Fibroblast of pulmonary artery (primary cell): ENCODE data around the gene IPPK.

Experiments
- DNase-seq: peaks from one replicate; pipeline ENCODE4 v3.0.0-alpha.2; 2010; ENCODE audit warnings: low read depth
- H3K4me3 ChIP-seq: replicated peaks from 2 replicates; pipeline ENCODE4 v1.5.1; 2011; ENCODE audit warnings: low read depth, mild to moderate bottlenecking, control low read depth, low read length, moderate library complexity
- TF ChIP-seq, protein P1 (sequence below): IDR thresholded peaks from 2 replicates; pipeline ENCODE4 v1.5.1; 2011; ENCODE audit warnings: mild to moderate bottlenecking, control low read depth, low read length, inconsistent platforms; ENCODE audit errors: missing control alignments

IPPK gene

DNA sequence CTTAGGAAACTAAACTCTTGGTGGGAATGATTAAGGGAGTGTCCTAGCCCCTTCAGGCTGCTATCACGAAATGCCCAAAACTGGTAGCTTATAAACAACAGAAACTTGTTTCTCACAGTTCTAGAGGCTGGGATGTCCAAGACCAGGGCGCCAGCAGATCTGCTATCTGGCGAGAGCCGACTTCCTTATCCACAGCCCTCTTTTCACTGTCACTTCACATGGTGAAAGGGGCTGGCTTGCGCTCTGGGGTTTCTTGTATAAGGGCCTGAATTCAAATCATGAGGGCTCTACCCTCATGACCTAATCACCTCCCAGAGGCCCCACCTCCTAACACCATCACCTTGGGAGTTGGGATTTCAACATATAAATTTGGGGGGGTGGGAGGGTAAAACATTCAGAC is 49.1 kb downstream of the IPPK start:
- H3K4me3 ChIP-seq: no peak overlapping the region
- TF ChIP-seq, protein P1, sequence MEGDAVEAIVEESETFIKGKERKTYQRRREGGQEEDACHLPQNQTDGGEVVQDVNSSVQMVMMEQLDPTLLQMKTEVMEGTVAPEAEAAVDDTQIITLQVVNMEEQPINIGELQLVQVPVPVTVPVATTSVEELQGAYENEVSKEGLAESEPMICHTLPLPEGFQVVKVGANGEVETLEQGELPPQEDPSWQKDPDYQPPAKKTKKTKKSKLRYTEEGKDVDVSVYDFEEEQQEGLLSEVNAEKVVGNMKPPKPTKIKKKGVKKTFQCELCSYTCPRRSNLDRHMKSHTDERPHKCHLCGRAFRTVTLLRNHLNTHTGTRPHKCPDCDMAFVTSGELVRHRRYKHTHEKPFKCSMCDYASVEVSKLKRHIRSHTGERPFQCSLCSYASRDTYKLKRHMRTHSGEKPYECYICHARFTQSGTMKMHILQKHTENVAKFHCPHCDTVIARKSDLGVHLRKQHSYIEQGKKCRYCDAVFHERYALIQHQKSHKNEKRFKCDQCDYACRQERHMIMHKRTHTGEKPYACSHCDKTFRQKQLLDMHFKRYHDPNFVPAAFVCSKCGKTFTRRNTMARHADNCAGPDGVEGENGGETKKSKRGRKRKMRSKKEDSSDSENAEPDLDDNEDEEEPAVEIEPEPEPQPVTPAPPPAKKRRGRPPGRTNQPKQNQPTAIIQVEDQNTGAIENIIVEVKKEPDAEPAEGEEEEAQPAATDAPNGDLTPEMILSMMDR: no peak
- DNase-seq: no peak

DNA sequence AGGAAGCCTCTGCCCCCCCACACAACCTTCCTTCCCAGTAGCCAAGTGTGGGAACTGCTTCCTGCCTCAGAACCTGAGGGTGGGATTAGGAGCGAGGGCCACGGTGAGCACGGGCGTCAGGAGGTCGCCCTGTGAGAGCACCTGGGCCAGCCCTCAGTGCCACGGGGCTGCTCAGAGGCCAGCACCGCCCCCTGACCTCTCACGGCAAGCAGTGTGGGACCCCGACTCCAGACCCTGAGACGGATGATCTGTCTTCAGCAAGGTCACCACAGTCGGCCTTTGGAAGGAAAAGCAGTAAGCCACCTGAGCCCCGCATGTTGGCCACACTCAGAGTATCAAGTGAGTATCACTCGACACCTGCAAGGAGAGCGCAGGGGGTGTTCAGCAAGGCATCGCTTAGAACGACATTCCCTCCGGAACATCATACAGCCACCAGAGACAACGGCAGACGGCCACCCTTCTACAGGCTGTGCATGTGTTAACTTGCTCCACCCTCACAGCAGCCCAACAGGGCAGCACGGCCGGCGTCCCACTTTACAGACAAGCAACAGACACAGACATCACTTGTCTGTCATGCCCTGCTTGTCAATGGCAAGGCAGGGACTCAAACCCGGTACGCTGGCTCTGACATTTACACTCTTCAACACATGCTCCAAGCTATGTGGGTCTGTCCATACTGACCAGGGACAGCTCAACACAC is 50.2 kb downstream of the IPPK start:
- no peak for DNase-seq
- TF ChIP-seq, protein P1: no peak
- H3K4me3 ChIP-seq: no peak overlapping the region

DNA sequence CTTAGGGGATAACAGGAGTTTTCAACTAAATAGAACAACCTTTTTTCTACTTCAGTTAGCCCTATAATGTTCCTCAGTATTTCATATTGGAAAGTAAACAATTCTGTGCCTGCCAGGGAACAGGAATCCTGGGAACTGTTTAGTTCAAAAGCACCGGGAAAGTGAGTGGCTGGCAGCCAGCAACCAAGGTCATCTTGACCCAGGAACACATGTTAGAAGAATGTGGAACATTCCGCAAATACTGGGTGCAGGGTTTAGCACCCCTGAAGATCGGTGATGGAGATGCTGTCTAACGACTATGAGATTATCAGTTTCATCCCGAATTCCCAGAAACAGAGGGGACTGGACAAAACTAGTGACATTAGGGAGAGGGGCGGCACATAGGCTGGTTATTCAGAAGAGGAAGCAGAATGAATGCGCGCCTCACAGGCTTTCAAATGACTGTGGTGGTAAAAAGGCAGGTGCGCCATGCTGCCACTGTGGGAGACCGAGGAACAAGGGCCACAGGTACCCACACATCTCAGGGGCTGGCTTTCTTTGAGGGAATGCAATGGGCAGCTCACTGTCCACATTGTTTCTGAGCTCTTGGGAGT is 51.2 kb downstream of the IPPK start:
- no peak for DNase-seq
- TF ChIP-seq, protein P1: no peak
- no peak overlapping the region for H3K4me3 ChIP-seq

DNA sequence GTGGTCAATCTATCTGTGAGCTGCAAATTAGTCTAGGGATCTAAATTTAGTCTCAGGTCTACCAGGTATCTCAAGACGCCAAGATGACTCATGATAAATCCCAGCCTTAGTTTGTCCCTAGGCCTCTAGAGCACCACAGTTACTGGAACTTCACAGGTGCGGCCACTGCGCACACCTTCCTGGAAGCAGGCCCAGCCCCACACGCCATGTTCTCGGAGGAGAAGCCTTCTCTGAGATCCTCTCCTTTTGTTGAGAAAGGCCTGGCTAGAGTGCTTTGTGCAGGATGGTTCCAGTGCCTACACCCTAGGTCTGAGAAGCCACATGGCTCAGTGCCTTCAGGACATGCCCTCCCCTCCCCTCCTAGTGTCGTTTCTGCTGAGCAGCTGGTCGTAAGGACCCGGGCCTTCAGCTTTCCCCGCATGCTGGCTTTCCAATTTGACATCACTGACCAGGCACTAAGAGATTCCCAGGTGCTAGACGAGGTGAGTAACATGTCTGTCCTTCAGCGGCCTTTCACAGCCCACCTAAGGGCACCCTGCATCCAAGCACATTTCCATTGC is 51.9 kb downstream of the IPPK start:
- DNase-seq: no peak
- TF ChIP-seq, protein P1: no peak
- no peak overlapping the region for H3K4me3 ChIP-seq

DNA sequence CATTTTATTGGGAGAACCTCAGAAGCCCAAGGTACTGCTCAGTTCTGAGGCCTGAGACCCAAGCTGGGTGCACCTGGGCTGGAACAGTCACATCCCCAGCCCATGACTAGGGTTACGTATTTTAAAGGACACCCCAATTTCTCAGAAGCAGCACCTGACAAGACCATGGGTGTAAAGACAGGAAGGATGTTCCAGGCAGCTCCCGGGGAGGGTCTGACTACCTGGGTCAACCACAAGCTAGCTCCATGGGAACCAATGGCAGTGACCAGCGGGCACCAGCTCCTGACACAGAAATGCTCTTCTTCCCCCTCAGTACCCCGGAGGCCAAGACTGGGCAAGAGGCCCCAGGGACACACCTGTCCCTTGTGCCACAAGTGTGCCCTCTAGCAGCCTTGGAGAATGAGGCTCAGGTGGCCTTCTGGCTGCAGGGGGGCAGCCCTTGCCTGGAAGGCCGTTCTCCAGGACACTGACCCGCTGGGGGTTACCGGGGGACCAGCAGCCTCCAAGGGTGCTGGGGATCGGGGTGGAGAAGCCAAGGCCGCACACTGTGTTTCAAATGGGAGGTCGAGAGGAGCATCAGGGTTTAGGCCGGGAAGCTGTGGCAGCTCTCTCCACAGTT is 52.6 kb downstream of the IPPK start:
- no peak overlapping the region for H3K4me3 ChIP-seq
- TF ChIP-seq, protein P1: no peak
- no peak for DNase-seq

DNA sequence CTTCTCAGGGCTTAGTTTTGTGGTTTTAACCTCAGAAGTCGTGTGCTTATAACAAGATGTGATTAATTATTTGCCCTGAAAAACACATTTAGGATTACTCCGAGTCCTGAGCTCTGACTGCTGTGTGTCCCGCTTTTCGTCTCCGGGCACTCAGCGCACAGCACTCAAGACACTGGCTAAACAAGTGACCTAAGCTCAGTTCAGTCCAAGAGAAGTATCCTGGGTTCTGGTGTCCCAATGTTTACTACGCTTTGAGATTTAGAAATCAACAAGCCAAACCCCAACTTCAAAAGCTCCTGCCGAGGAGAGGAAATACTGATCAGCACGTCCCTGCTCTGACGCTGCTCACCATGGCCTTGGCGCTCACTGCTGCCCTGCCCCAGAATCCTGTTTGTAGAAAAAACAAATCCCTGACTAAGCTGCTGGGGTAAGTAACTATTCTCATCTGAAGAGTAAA is 53.2 kb downstream of the IPPK start:
- TF ChIP-seq, protein P1: no peak
- no peak overlapping the region for H3K4me3 ChIP-seq
- no peak for DNase-seq
